Body of pancreas (tissue), 4 donors: ENCODE measurements around the gene PTGES. TPM values are rescaled to one million over a fixed set of nuclear protein-coding genes. Genes with fewer than 3 reads are reported as not detected.
"Not testable (repeated sequence)": the region's sequence is repeated elsewhere in the genome, so short reads cannot be mapped to it uniquely, and the experiment has no call there.

Experiments used
- ATAC-seq: fragments of 150-250 bp; one replicate; pipeline ENCODE4 v1.9.1; 2016
- DNase-seq, 4 donors: peaks; one replicate each; pipeline ENCODE4 v3.0.0-alpha.2; 2019
- H3K27ac ChIP-seq, 4 donors: fragments of 200-600 bp; sonication (generic); 1 replicate in 3 of 4; 2 replicates in 1 of 4; pipeline versions ENCODE4 v1.5.1 to v1.6.1; 2016 to 2019; ENCODE audit warnings: mild to moderate bottlenecking in 1 of 4, mixed read lengths in 1 of 4, moderate library complexity in 1 of 4
- H3K27me3 ChIP-seq, 2 donors: fragments of 200-600 bp; sonication (generic); one replicate each; pipeline ENCODE4 v1.6.0; 2016; ENCODE audit warnings: mild to moderate bottlenecking in 1 of 2
- H3K36me3 ChIP-seq, 2 donors: fragments of 200-600 bp; sonication (generic); replicated peaks in 1 of 2; 2 replicates each; pipeline ENCODE4 v1.5.1; 2016; ENCODE audit warnings: low read depth in 2 of 2; ENCODE audit not compliant: insufficient read depth in 1 of 2
- H3K4me1 ChIP-seq: fragments of 200-600 bp; sonication (generic); one replicate; pipeline ENCODE4 v1.6.0; 2016
- H3K4me3 ChIP-seq, 2 donors: fragments of 200-600 bp; sonication (generic); 1 replicate in 1 of 2; 2 replicates in 1 of 2; pipeline ENCODE4 v1.5.1; 2016 to 2019
- H3K9me3 ChIP-seq, 3 donors: fragments of 200-600 bp; sonication (generic); 1 replicate in 2 of 3; 2 replicates in 1 of 3; pipeline ENCODE4 v1.5.1; 2016
- CTCF ChIP-seq, 7 experiments: fragments of 450-650 bp in 4 of 7; fragments of 200-600 bp in 3 of 7; sonication (generic) in 3 of 7; IDR thresholded peaks; one replicate each; pipeline ENCODE4 v1.5.1; 2016 to 2019; ENCODE audit warnings: antibody characterized with exemption in 7 of 7
- POLR2A ChIP-seq, 3 donors: fragments of 450-650 bp; IDR thresholded peaks; one replicate each; pipeline ENCODE4 v1.6.1; 2016; ENCODE audit warnings: antibody characterized with exemption in 3 of 3, mild to moderate bottlenecking in 2 of 3
- WGBS, 2 donors: methylation state at CpG; one replicate each; pipeline ENCODE4 v1.1.5; 2017; 5-methylcytosine and 5-hydroxymethylcytosine counted together
- intact Hi-C: fragments of 100-400 bp; cut with DNase I; formaldehyde crosslinking; loops from one replicate; pipeline ENCODE4 v1.15.1; 2023
- total RNA-seq, 2 donors: library from RNA; depleted of rRNA; stranded (reverse); fragments of >200 nt; gene quantifications; one replicate each; pipeline ENCODE4 v1.1.0, GENCODE V29; 2016

Gene PTGES
- total RNA-seq: under 1 TPM; 0.52 to 0.66 TPM

- Histone ChIP-seq H3K27me3 (no peaks in the 10 kb centered on the region), H3K4me1 (peaks cover 11% of the 10 kb centered on the region), H3K9me3 (no peaks in the 10 kb centered on the region), H3K36me3 (no peaks in the 10 kb centered on the region), H3K4me3 (no peak within 1 kb of the TSS), H3K27ac (peak within 1 kb of the TSS in 2 of 4 donors; percentile 7 to 24)
- DNase-seq (peak; percentile 43 to 65 (median 62)), ATAC-seq (peak; percentile 66)
- intact Hi-C loops: no loop called here
- 16 to 42% methylated on average over 8 to 23 of the region's 23 CpGs for WGBS, 2 donors
- no peak for TF ChIP-seq POLR2A (IDR thresholded peaks at IDR 0.05)
- no peak for TF ChIP-seq CTCF (IDR thresholded peaks at IDR 0.05)
Observed at GRCh38 chr9:129752900-129753729, at the start of gene PTGES. PTGES (minus strand) TSS chr9:129753042; CDS start chr9:129753012, 30 bp downstream.

- no peak for ATAC-seq
- Histone ChIP-seq H3K4me3 (no peak overlapping the region), H3K4me1 (peaks cover 19% of the 10 kb centered on the region), H3K36me3 (no peaks in the 10 kb centered on the region), H3K9me3 (no peaks in the 10 kb centered on the region), H3K27me3 (no peaks in the 10 kb centered on the region), H3K27ac (no peak overlapping the region)
- WGBS, 2 donors: 80 to 82% methylated on average over 9 to 17 of the region's 17 CpGs
- intact Hi-C loops: no loop called here
- TF ChIP-seq CTCF (IDR thresholded peaks at IDR 0.05): no peak
- no peak for TF ChIP-seq POLR2A (IDR thresholded peaks at IDR 0.05)
- DNase-seq: no peak
Observed at GRCh38 chr9:129801504-129801903, 48.7 kb upstream of the PTGES start.

- Histone ChIP-seq H3K9me3 (no peaks in the 10 kb centered on the region), H3K4me1 (peaks cover 4% of the 10 kb centered on the region), H3K27ac (no peak overlapping the region), H3K36me3 (no peaks in the 10 kb centered on the region), H3K27me3 (no peaks in the 10 kb centered on the region), H3K4me3 (no peak overlapping the region)
- ATAC-seq (no peak), DNase-seq (no peak)
- 28 to 35% methylated on average over 5 to 6 of the region's 6 CpGs for WGBS, 2 donors
- TF ChIP-seq POLR2A (IDR thresholded peaks at IDR 0.05) (no peak), CTCF (IDR thresholded peaks at IDR 0.05) (no peak)
- intact Hi-C loops: loop anchor here (10.0 kb wide), 1 partner anchor 154 kb away; the partner anchor contains the start of gene ASB6
Observed at GRCh38 chr9:129798973-129799372, 46.1 kb upstream of the PTGES start.

- WGBS, 2 donors: 74 to 75% methylated on average over 2 of the region's 2 CpGs
- DNase-seq: not testable (repeated sequence)
Observed at GRCh38 chr9:129796029-129796428, 43.2 kb upstream of the PTGES start.

GRCh38 chr9:129794549-129794948 lies 41.7 kb upstream of the PTGES start:
- no peaks in the 10 kb centered on the region for H3K9me3 ChIP-seq
- H3K27ac ChIP-seq: no peak overlapping the region
- H3K4me3 ChIP-seq: no peak overlapping the region
- ATAC-seq: no peak
- no peaks in the 10 kb centered on the region for H3K27me3 ChIP-seq
- intact Hi-C loops: loop anchor here (10.0 kb wide), 1 partner anchor 150 kb away; the partner anchor contains the start of gene ASB6
- no peaks in the 10 kb centered on the region for H3K36me3 ChIP-seq
- H3K4me1 ChIP-seq: peaks cover 3% of the 10 kb centered on the region
- WGBS, 2 donors: 71 to 72% methylated on average over 8 of the region's 8 CpGs
- DNase-seq: no peak
- TF ChIP-seq CTCF (IDR thresholded peaks at IDR 0.05) (no peak), POLR2A (IDR thresholded peaks at IDR 0.05) (no peak)

More at GRCh38 chr9:129796029-129796428, 43.2 kb upstream of the PTGES start:
- not testable (repeated sequence) for H3K4me1 ChIP-seq, H3K27me3 ChIP-seq, H3K27ac ChIP-seq, H3K9me3 ChIP-seq, H3K36me3 ChIP-seq, H3K4me3 ChIP-seq, ATAC-seq
- intact Hi-C loops: loop anchor here (10.0 kb wide), 1 partner anchor 151 kb away; the partner anchor contains the start of gene ASB6
